WTC11 (cell line): ENCODE results near the gene CFAP299. TPM values are rescaled to one million over a fixed set of nuclear protein-coding genes. Genes with fewer than 3 reads are reported as not detected.

Experiments used
- ATAC-seq: fragments of 200-7000 bp; cut with Tn5 transposase; 2 replicates; pipeline ENCODE4 v1.10.0; 2021; ENCODE audit warnings: mild to moderate bottlenecking, moderate library complexity
- CTCF ChIA-PET: fragments of 300-600 bp; sonication (Branson Sonifier 250); formaldehyde crosslinking; loops from one replicate; lab custom pipeline; 2021; ENCODE audit warnings: antibody characterized with exemption; lab: Charles Lee
- POLR2A ChIA-PET: fragments of 350-600 bp; sonication (Branson Sonifier 250); formaldehyde crosslinking; loops from one replicate; lab custom pipeline; 2021; ENCODE audit warnings: antibody characterized with exemption; lab: Charles Lee
- DNase-seq: peaks from one replicate; pipeline ENCODE4 v3.0.0; 2021; ENCODE audit warnings: low spot score
- H3K27ac Mint-ChIP-seq: 2 replicates; pipeline ENCODE4 v1.8.0; 2021; ENCODE audit warnings: mixed read lengths
- H3K27me3 Mint-ChIP-seq: 2 replicates; pipeline ENCODE4 v1.8.0; 2021; ENCODE audit warnings: low read depth, mild to moderate bottlenecking, moderate library complexity, mixed read lengths
- H3K36me3 Mint-ChIP-seq: 2 replicates; pipeline ENCODE4 v1.8.0; 2021; ENCODE audit warnings: mixed read lengths
- H3K4me1 Mint-ChIP-seq: 2 replicates; pipeline ENCODE4 v1.8.0; 2022; ENCODE audit warnings: mixed read lengths
- H3K4me3 Mint-ChIP-seq: 2 replicates; pipeline ENCODE4 v1.8.0; 2021; ENCODE audit warnings: mild to moderate bottlenecking, moderate library complexity, mixed read lengths
- H3K9me3 Mint-ChIP-seq: 2 replicates; pipeline ENCODE4 v1.8.0; 2021; ENCODE audit warnings: mixed read lengths
- ARID4B ChIP-seq: sonication (generic); formaldehyde crosslinking; IDR thresholded peaks from 2 replicates; pipeline ENCODE4 v1.8.0; 2023; ENCODE audit warnings: missing genetic modification reagents, mild to moderate bottlenecking, borderline replicate concordance
- ATF3 ChIP-seq: sonication (generic); formaldehyde crosslinking; conservative IDR thresholded peaks from 2 replicates; pipeline ENCODE4 v1.8.1; 2022; ENCODE audit warnings: mild to moderate bottlenecking, missing genetic modification reagents
- CBFB ChIP-seq: sonication (generic); formaldehyde crosslinking; IDR thresholded peaks from 2 replicates; pipeline ENCODE4 v1.8.1; 2022; ENCODE audit warnings: mild to moderate bottlenecking, low read depth, missing genetic modification reagents
- IRF1 ChIP-seq: sonication (generic); formaldehyde crosslinking; IDR thresholded peaks from 2 replicates; pipeline ENCODE4 v1.8.0; 2023; ENCODE audit warnings: missing genetic modification reagents
- JUN ChIP-seq: sonication (generic); formaldehyde crosslinking; IDR thresholded peaks from 2 replicates; pipeline ENCODE4 v1.8.0; 2023; ENCODE audit warnings: mild to moderate bottlenecking, missing genetic modification reagents
- MAX ChIP-seq: sonication (generic); formaldehyde crosslinking; IDR thresholded peaks from 2 replicates; pipeline ENCODE4 v1.8.0; 2022; ENCODE audit warnings: mild to moderate bottlenecking, missing genetic modification reagents
- MLX ChIP-seq: sonication (generic); formaldehyde crosslinking; IDR thresholded peaks from 2 replicates; pipeline ENCODE4 v1.8.1; 2023; ENCODE audit warnings: mild to moderate bottlenecking, missing genetic modification reagents, moderate library complexity
- NFE2L1 ChIP-seq: sonication (generic); formaldehyde crosslinking; IDR thresholded peaks from 2 replicates; pipeline ENCODE4 v1.8.1; 2023; ENCODE audit warnings: missing genetic modification reagents
- SOX15 ChIP-seq: fragments of 250-450 bp; sonication (Bioruptor Pico); IDR thresholded peaks from 2 replicates; pipeline ENCODE4 v1.9.0; 2021; ENCODE audit warnings: mild to moderate bottlenecking
- STAT6 ChIP-seq: sonication (generic); formaldehyde crosslinking; conservative IDR thresholded peaks from 2 replicates; pipeline ENCODE4 v1.8.1; 2023; ENCODE audit warnings: mild to moderate bottlenecking, low read depth, missing genetic modification reagents, moderate library complexity
- TEAD1 ChIP-seq: sonication (generic); formaldehyde crosslinking; IDR thresholded peaks from 2 replicates; pipeline ENCODE4 v1.8.0; 2022; ENCODE audit warnings: mild to moderate bottlenecking, missing genetic modification reagents
- TP53 ChIP-seq: sonication (generic); formaldehyde crosslinking; IDR thresholded peaks from 2 replicates; pipeline ENCODE4 v1.8.1; 2023; ENCODE audit warnings: mild to moderate bottlenecking, missing genetic modification reagents
- ZNF219 ChIP-seq: sonication (generic); formaldehyde crosslinking; IDR thresholded peaks from 2 replicates; pipeline ENCODE4 v1.8.0; 2023; ENCODE audit warnings: missing genetic modification reagents, mild to moderate bottlenecking, borderline replicate concordance
- ZNF232 ChIP-seq: sonication (generic); formaldehyde crosslinking; IDR thresholded peaks from 2 replicates; pipeline ENCODE4 v1.8.0; 2022; ENCODE audit warnings: mild to moderate bottlenecking, missing genetic modification reagents
- ZNF281 ChIP-seq: sonication (generic); formaldehyde crosslinking; IDR thresholded peaks from 2 replicates; pipeline ENCODE4 v1.8.0; 2023; ENCODE audit warnings: mild to moderate bottlenecking, missing genetic modification reagents
- total RNA-seq: library from RNA; stranded (reverse); gene quantifications from 3 replicates; pipeline ENCODE4 v1.2.3, GENCODE V29; 2021

Gene CFAP299
- total RNA-seq, 1 experiment from 2014 or later, result not detected

GRCh38 chr4:80852061-80852460 lies 516.5 kb downstream of the CFAP299 start:
- ChIA-PET POLR2A (no interaction called here), CTCF (no interaction called here)
- H3K27me3 Mint-ChIP-seq, result no peaks in the 10 kb centered on the region
- TF ChIP-seq TP53 (CRISPR knock-in tag), result no peak
- TF ChIP-seq TEAD1 (CRISPR knock-in tag), result no peak
- TF ChIP-seq JUN (CRISPR knock-in tag), result no peak
- H3K36me3 Mint-ChIP-seq, result 0 out of 2 replicates have a peak, but pooled peaks cover 2% of the 10 kb centered on the region
- no peak for ATAC-seq
- no peak overlapping the region for H3K27ac Mint-ChIP-seq
- peaks cover 3% of the 10 kb centered on the region; the same call in 1 of the 2 replicates for H3K9me3 Mint-ChIP-seq
- H3K4me3 Mint-ChIP-seq, result no peak overlapping the region
- no peak for DNase-seq
- H3K4me1 Mint-ChIP-seq, result no peaks in the 10 kb centered on the region

- no peaks in the 10 kb centered on the region for H3K27me3 Mint-ChIP-seq
- no peak for TF ChIP-seq NFE2L1
- TF ChIP-seq, all 79 proteins: peak for 0
- no peak for DNase-seq
- CTCF ChIA-PET, result no interaction called here
- H3K4me3 Mint-ChIP-seq, result no peak overlapping the region
- POLR2A ChIA-PET, result no interaction called here
- no peaks in the 10 kb centered on the region for H3K9me3 Mint-ChIP-seq
- no peaks in the 10 kb centered on the region for H3K36me3 Mint-ChIP-seq
- H3K27ac Mint-ChIP-seq, result no peak overlapping the region
- no peak for ATAC-seq
- H3K4me1 Mint-ChIP-seq, result no peaks in the 10 kb centered on the region
Measured at GRCh38 chr4:80873571-80873970, 538.0 kb downstream of the CFAP299 start.

GRCh38 chr4:80874979-80875378 lies 539.4 kb downstream of the CFAP299 start:
- H3K27me3 Mint-ChIP-seq, result no peaks in the 10 kb centered on the region; the same call in 1 of the 2 replicates
- POLR2A ChIA-PET, result no interaction called here
- no peak overlapping the region for H3K27ac Mint-ChIP-seq
- CTCF ChIA-PET, result no interaction called here
- peaks cover 3% of the 10 kb centered on the region for H3K4me1 Mint-ChIP-seq
- H3K4me3 Mint-ChIP-seq, result no peak overlapping the region
- ATAC-seq (no peak), DNase-seq (no peak)
- no peaks in the 10 kb centered on the region for H3K9me3 Mint-ChIP-seq
- TF ChIP-seq ZNF281 (no peak), ARID4B (CRISPR knock-in tag) (no peak), ZNF219 (CRISPR knock-in tag) (no peak), MAX (CRISPR knock-in tag) (no peak), SOX15 (CRISPR knock-in tag) (no peak), STAT6 (CRISPR knock-in tag) (no peak), ZNF232 (no peak), MLX (no peak), IRF1 (CRISPR knock-in tag) (no peak), CBFB (CRISPR knock-in tag) (no peak), ATF3 (CRISPR knock-in tag) (no peak)
- no peaks in the 10 kb centered on the region for H3K36me3 Mint-ChIP-seq
